ENCODE measurements around the gene SELENOO.
A peak's percentile ranks its signal among the peaks of the same experiment; 100 is the strongest.
"Not testable (repeated sequence)": the region's sequence is repeated elsewhere in the genome, so short reads cannot be mapped to it uniquely, and the experiment has no call there.

Gene SELENOO

DNA sequence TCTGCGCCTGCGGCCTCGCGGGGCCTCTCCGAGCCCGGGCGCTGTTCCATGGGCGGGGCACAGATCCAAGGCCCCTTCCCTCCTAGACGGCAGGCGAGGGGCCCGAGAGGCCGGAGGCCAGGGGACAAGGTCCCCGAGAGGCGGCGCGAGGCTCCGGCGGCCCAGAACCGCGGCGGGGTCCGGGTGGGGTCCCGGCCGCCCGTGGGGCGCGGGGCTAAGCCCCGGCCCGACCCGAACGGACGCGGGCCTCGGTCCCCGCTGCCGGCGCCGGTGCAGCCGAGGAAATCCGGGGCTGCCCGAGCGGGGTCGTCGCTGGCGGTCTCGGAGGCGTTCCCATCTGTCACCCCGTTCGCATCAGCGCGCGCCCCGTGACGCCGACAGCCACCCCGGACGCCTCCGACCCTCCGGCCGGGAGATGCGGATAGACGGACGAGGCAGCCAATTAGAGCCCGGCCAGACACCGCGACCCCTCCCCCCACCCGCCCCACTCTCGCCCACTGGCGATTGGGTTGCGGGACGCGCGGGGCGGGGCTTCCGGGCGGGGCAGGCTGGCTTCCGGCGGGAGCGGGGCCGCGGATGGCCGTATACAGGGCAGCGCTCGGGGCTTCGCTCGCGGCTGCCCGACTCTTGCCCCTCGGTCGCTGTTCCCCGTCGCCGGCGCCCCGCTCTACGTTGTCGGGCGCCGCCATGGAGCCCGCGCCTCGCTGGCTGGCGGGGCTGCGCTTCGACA lies at the start of gene SELENOO:
SELENOO (plus strand) TSS at position 551 of the 730 bp plus-strand sequence; CDS start at position 577, 26 bp downstream.
- DNase-seq, result peak; percentile 94

- DNase-seq, result no peak
Measured at GRCh38 chr22:50151571-50152537, 49.0 kb upstream of the SELENOO start.

GRCh38 chr22:50153056-50153755 lies 47.6 kb upstream of the SELENOO start:
- no peak for DNase-seq

DNA sequence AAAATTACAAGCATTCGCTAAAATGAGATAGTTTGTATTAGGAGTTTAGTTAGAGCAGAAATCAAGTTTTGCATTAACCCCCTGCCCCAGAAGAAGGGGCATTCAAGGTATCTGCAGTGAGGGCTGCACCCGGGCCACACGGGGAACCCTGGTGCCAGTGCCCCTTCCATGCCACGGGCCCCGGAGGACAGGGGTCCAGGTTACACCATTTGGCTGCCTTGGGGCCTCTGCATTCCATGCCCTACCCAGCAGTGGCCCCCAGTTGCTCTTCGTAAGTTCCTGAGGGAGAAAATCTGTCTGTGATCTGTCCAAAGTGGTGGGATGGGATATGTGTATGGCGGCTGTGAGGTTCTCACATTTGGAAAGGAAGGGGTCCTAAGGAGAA lies 47.1 kb upstream of the SELENOO start:
- no peak for DNase-seq

DNA sequence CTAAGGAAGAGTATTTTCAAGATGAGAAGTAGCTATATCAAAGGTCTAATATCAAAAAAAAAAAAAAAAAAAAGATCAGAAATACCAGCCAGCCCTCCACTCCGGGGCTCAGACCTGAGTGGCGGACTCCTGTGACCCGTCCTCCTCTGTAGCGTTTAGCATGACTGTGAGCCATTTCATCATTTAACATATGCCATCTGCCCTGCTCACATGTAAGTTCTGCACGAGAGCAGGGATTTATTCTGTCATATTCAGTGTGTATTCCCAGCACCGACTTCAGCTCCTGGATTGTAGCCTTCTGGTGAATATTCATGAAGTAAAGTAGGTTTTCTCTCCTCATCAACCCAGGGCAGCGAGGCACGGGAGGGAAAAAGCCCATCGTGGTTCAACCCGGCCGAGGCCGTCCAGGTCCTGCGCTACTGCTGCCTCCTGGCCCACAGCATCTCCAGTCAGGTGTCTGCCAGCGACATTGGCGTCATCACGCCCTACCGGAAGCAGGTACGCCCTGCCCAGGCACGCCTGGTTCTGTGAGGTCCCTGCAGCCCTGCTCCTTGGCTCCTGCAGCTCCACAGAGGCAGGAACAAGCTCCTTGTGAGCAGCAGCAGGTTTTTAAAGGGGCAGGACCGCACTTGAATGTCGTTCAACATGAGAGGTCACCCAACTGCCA lies 43.0 kb upstream of the SELENOO start:
- no peak for DNase-seq

- no peak for DNase-seq
Measured at GRCh38 chr22:50160947-50161346, 39.9 kb upstream of the SELENOO start.

DNA sequence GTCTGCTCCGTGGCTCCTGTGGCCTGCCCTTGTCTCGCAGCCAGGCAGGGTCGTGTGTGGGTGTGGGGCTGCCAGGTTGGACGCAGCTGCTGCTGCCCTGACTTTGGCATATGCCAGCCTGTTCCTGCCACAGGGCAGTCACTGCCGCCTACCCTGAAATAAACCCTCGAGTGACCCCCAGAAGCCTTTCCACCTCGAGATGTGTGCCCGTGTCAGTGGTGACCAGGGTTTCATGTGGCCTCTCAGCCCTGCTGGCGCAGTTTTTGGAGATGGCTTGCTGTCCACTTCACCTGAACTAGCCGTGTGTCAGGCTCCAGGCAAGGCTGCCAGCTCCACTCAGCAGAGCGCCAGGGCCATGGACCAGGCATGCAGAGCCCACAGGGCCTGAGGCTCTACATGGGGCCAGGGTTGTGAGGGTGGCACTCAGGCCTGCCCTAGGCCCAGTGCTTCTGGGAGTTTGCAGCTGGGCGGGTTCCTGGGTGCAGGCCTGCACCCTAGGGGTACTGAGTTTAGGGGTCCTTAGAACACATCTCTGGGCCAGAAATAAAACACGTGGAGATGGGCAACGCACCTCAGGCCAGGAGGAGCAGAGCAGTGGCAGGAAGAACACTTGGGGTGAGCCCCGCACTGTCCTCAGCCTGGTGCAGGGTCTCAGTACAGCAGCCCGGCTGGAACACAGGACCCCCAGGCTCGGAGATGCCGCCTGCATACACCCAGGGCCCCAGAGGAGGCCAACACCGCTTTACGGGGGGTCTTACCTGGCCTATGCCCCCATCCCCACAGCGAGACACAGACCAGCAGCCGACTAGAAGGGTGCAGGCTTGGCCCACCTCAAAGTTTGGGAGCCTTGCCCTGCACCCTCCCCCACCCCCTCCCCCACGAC lies 39.1 kb upstream of the SELENOO start:
- DNase-seq, result no peak

- no peak for DNase-seq
Measured at GRCh38 chr22:50162391-50162956, 38.3 kb upstream of the SELENOO start.

GRCh38 chr22:50165436-50166123 lies 35.2 kb upstream of the SELENOO start:
- no peak for DNase-seq

GRCh38 chr22:50167689-50168489 lies 32.9 kb upstream of the SELENOO start:
- no peak for DNase-seq

GRCh38 chr22:50168490-50169180 lies 32.2 kb upstream of the SELENOO start:
- not testable (repeated sequence) for DNase-seq

DNA sequence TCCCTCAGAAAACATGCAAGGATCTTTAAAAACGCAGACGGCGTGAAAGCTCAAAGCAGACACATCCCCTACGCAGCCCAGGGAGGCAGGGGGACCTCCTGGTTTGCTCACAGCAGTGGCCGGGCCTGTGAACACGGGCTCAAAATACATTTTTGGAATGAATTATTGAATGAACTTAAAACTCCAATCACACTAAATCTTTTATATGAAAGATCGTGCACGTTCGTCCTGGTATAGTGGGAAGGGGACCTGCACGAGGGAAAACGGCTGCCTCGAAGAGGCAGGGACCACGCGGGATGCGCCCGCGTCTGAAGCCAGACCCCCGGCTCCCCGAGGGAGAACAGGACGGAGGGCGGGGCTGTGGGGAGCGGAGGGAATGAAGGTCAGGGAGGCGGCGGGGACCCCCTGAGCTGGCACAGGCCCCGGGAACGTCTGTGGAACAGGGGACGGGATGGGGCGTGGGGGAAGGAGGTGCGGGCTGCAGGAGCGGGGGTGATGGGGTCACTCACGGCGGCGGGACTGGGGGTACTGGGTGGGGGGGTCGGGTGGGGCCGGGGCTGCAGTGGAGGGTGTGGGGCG lies 31.5 kb upstream of the SELENOO start:
- DNase-seq, result no peak

DNA sequence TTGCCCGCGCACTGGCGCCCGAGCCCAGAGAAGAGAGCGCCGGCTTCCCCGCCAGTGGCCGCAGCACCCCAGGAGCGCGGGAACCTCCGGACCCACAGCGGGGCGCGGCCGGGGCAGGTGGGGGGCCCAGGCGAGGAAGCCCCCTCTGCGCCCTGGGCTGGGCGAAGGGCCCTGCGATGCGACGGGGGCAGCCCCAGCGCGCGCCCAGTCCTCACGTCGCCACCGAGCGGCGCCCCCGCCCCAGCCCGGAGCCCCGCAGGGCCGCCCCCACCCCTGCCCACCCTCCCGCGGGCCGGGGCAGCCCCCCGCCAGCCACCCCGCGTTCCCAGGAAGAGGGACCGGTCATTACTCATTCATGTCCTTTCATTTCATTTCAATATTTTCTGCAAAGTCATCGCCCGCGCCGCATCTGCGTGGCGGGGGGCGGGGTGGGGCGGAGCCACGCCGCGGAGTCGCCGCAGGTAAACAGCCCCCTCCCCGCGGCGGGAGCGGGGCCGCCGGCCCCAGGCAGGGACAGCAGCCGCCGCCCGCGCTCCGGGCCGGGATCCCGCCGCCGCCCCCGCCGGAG lies 31.0 kb upstream of the SELENOO start:
- DNase-seq, result peak; percentile 76

- no peak for DNase-seq
Measured at GRCh38 chr22:50170453-50171318, 30.1 kb upstream of the SELENOO start, which contains the start of gene PANX2. Gene PANX2 (plus strand): TSS chr22:50170731. CDS start chr22:50170731, 0 bp downstream.

DNA sequence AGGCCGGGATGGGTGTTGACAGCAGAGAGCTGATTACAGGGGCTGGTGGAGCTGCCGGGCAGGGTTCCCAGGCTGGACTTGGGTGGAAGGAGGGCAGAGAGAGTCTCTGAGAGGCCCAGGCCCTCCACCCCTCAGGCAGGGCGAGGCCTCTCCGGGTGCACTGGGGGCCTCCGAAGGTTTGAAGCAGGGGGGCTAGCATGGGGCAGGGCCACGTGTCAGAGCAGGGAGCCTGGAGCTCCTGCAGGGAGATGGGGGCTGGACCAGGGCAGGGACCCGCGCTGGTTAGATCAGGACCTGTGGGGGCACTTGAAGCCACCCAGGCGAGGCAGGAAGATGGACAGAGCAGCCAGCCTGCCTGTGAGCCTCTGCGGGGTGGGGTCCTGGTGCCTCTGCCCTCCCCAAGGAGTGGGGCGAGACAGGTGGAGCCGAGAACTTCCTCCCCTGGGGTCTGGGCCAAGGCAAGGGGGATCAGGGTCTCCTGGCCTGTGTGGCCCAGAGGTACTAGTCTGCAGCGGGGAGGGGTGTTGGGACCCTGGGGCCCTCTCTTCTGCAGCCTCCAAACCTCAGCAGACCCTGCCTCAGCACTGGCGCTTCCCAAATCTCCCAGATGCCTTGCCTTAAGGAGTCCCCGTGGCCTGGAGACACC lies 29.4 kb upstream of the SELENOO start:
- DNase-seq, result no peak

DNA sequence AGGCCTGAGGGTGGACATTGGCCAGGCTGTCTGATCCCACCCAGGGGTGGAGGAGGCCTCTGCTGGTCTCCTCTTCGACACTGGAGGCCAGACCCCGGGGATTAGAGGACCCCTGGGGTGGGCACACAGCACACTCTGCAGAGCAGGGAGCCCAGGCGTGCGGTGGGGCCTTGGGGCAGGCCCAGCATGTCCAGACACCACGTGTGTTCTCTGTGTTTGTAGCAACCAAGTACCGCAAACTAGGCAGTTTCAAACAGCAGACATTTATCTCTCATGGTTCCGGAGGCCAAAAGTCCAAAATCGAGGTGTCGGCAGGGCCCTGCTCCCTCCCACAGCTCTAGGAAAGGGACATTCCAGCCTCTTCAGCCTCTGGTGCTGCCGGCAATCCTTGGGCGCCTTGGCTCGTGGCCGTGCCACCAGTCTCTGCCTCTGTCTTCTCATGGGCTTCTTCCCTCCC lies 28.8 kb upstream of the SELENOO start:
- DNase-seq, result no peak
